GM12864 (cell line): Measurements from ENCODE around the gene MGMT.

Source experiments
- DNase-seq: peaks from one replicate; pipeline ENCODE4 v3.0.0-alpha.2; 2011; ENCODE audit warnings: low read depth
- H3K4me3 ChIP-seq: 2 replicates; pipeline ENCODE4 v1.5.1; 2011; ENCODE audit warnings: mild to moderate bottlenecking, low read depth, low read length, control low read depth
- CTCF ChIP-seq: IDR thresholded peaks from 2 replicates; pipeline ENCODE4 v1.5.1; 2011; ENCODE audit warnings: low read depth, mild to moderate bottlenecking, moderate library complexity, low read length, control low read depth, inconsistent platforms; ENCODE audit errors: missing control alignments

The MGMT gene

GRCh38 chr10:129816656-129817045 lies 349.6 kb downstream of the MGMT start:
- no peak overlapping the region for H3K4me3 ChIP-seq
- TF ChIP-seq CTCF, result no peak
- DNase-seq, result no peak
